Panc1 (cell line): ENCODE results near the gene SF3A2. TPM values are rescaled to one million over a fixed set of nuclear protein-coding genes. Genes with fewer than 3 reads are reported as not detected.
"Not testable (repeated sequence)": the region's sequence is repeated elsewhere in the genome, so short reads cannot be mapped to it uniquely, and the experiment has no call there.

Source experiments
- ATAC-seq: fragments of 200-7000 bp; cut with Tn5 transposase; 2 replicates; pipeline ENCODE4 v1.9.1; 2020; ENCODE audit warnings: mild to moderate bottlenecking, moderate library complexity
- BruUV-seq: library from RNA; stranded (reverse); fragments of 400-500 nt; replicated peaks from 2 replicates; lab custom pipeline; 2021; lab: Mats Ljungman, UMichigan
- CTCF ChIA-PET: fragments of 300-600 bp; sonication (Branson Sonifier 250); formaldehyde crosslinking; loops from one replicate; lab custom pipeline; 2022; ENCODE audit warnings: antibody characterized with exemption; lab: Charles Lee
- POLR2A ChIA-PET: fragments of 300-600 bp; sonication (Branson Sonifier 250); formaldehyde crosslinking; loops from one replicate; lab custom pipeline; 2022; ENCODE audit warnings: antibody characterized with exemption; lab: Charles Lee
- DNase-seq: peaks from one replicate; pipeline ENCODE4 v3.0.0-alpha.2; 2010; ENCODE audit warnings: low read depth, low spot score
- H3K27ac ChIP-seq: 2 replicates; pipeline ENCODE4 v1.5.1; 2011; ENCODE audit warnings: mild to moderate bottlenecking, low read length, inconsistent platforms
- H3K27me3 ChIP-seq: fragments of 200-500 bp; sonication (Bioruptor generic); 2 replicates; pipeline ENCODE4 v1.6.0; 2014; ENCODE audit warnings: low read length, inconsistent platforms; ENCODE audit not compliant: control insufficient read depth, insufficient read depth
- H3K36me3 ChIP-seq: fragments of 200-500 bp; sonication (Bioruptor generic); 2 replicates; pipeline ENCODE4 v1.5.1; 2014; ENCODE audit warnings: inconsistent platforms, mild to moderate bottlenecking, low read length, moderate library complexity; ENCODE audit not compliant: control insufficient read depth, insufficient read depth
- H3K4me1 ChIP-seq: 2 replicates; pipeline ENCODE4 v1.5.1; 2011; ENCODE audit warnings: inconsistent platforms, mild to moderate bottlenecking, low read length, moderate library complexity; ENCODE audit not compliant: control insufficient read depth, insufficient read depth
- H3K4me3 ChIP-seq, 2 experiments: 2 replicates each; pipeline ENCODE4 v1.5.1; 2011 to 2012; ENCODE audit warnings: low read depth in 2 of 2, low read length in 2 of 2, mild to moderate bottlenecking in 2 of 2, inconsistent platforms in 1 of 2, moderate library complexity in 1 of 2
- H3K9me3 ChIP-seq: fragments of 200-500 bp; sonication (Bioruptor generic); 2 replicates; pipeline ENCODE4 v1.5.1; 2014; ENCODE audit warnings: low read depth, mild to moderate bottlenecking, inconsistent platforms, low read length, moderate library complexity; ENCODE audit not compliant: control insufficient read depth, insufficient read depth
- POLR2AphosphoS5 ChIP-seq: IDR thresholded peaks from 2 replicates; pipeline ENCODE4 v1.6.1; 2012; ENCODE audit warnings: mild to moderate bottlenecking, low read depth, low read length, moderate library complexity
- SIN3A ChIP-seq: IDR thresholded peaks from 2 replicates; pipeline ENCODE4 v1.6.1; 2012; ENCODE audit warnings: low read depth, mild to moderate bottlenecking, low read length, moderate library complexity, borderline replicate concordance; ENCODE audit not compliant: insufficient read depth
- TCF7L2 ChIP-seq: IDR thresholded peaks from 2 replicates; pipeline ENCODE4 v1.6.1; 2011; ENCODE audit warnings: mild to moderate bottlenecking, low read depth, low read length, inconsistent platforms
- in situ Hi-C: cut with HindIII; loops from 2 replicates; pipeline ENCODE4 v1.10.0; 2016; ENCODE audit warnings: low sequenced_read_pairs, low pct_unique_long_range_greater_than_20kb
- intact Hi-C: fragments of 100-400 bp; cut with micrococcal nuclease; formaldehyde crosslinking; loops from one replicate; pipeline ENCODE4 v1.10.0; 2022; ENCODE audit not compliant: unreplicated experiment
- total RNA-seq: library from RNA; stranded (reverse); gene quantifications from one replicate; pipeline ENCODE4 v1.2.1, GENCODE V29; 2021; ENCODE audit not compliant: unreplicated experiment
- TF ChIP-seq, protein P1 (sequence below), 2 experiments: IDR thresholded peaks; 2 replicates each; pipeline ENCODE4 v1.6.1; 2011 to 2012; ENCODE audit warnings: low read depth in 2 of 2, control low read depth in 1 of 2, low read length in 1 of 2, mild to moderate bottlenecking in 1 of 2, moderate library complexity in 1 of 2; ENCODE audit not compliant: insufficient read depth in 1 of 2
- TF ChIP-seq, protein P2 (sequence below): fragments of 450-650 bp; IDR thresholded peaks from 2 replicates; pipeline ENCODE4 v1.5.1; 2017; ENCODE audit warnings: mild to moderate bottlenecking

Gene SF3A2
- total RNA-seq, 1 experiment from 2014 or later: 103 TPM

DNA sequence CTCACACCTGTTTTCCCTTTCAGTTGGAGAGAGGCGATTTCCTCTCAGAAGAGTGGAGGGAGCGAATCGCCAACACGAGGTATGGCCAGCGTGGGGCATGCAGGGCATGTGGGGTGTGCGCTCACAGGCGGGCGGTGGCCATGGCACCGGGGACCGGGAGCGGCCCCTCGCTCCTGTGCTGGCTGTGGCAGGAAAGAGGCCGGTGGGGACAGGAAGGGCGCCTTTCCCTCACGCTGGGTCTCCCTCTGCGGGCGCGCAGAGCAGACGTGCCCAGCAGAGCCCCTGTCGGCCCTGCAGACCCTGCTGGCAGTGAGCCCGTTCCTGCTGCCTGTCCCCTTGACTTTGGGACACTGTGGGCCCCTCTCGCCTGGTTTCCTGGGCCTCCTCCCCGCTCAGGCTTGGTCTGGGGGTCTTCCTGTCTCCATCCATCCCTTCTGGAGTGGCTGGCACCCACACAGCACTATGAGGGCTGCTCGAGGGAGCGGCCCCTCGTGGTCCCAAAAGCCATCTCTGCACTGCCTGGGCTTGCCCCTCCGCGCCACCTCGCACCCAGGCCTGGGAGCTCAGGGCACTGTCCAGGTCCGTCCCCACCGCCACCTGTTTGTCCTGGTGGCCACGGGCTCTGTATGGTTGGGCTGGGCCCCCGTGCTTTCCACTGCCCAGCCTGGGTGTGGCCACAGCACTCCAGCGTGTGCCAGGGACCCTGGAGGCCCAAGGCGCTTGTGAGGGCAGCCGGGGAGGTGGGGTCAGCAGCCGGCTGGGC, 36.6 kb upstream of the SF3A2 start:
- Histone ChIP-seq H3K36me3 (no peaks in the 10 kb centered on the region), H3K27me3 (no peaks in the 10 kb centered on the region), H3K27ac (no peak overlapping the region), H3K4me1 (no peaks in the 10 kb centered on the region), H3K9me3 (no peaks in the 10 kb centered on the region), H3K4me3 (no peak overlapping the region)
- in situ Hi-C loops: no loop called here
- ChIA-PET CTCF (interaction anchor here (0.6 kb wide), 1 partner anchor 42 kb away, joined by 4 read pairs; no protein-coding TSS in a partner anchor), POLR2A (no interaction called here)
- BruUV-seq: no TSS peak
- no peak for ATAC-seq
- DNase-seq: no peak
- no peak for TF ChIP-seq POLR2AphosphoS5
- no peak for TF ChIP-seq TCF7L2
- TF ChIP-seq, protein P1, sequence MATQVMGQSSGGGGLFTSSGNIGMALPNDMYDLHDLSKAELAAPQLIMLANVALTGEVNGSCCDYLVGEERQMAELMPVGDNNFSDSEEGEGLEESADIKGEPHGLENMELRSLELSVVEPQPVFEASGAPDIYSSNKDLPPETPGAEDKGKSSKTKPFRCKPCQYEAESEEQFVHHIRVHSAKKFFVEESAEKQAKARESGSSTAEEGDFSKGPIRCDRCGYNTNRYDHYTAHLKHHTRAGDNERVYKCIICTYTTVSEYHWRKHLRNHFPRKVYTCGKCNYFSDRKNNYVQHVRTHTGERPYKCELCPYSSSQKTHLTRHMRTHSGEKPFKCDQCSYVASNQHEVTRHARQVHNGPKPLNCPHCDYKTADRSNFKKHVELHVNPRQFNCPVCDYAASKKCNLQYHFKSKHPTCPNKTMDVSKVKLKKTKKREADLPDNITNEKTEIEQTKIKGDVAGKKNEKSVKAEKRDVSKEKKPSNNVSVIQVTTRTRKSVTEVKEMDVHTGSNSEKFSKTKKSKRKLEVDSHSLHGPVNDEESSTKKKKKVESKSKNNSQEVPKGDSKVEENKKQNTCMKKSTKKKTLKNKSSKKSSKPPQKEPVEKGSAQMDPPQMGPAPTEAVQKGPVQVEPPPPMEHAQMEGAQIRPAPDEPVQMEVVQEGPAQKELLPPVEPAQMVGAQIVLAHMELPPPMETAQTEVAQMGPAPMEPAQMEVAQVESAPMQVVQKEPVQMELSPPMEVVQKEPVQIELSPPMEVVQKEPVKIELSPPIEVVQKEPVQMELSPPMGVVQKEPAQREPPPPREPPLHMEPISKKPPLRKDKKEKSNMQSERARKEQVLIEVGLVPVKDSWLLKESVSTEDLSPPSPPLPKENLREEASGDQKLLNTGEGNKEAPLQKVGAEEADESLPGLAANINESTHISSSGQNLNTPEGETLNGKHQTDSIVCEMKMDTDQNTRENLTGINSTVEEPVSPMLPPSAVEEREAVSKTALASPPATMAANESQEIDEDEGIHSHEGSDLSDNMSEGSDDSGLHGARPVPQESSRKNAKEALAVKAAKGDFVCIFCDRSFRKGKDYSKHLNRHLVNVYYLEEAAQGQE (IDR thresholded peaks at IDR 0.05; ENCODE audit: insufficient read depth in 1 of 2, low read depth in 2 of 2, low read length in 1 of 2): no peak
- intact Hi-C loops: no loop called here

DNA sequence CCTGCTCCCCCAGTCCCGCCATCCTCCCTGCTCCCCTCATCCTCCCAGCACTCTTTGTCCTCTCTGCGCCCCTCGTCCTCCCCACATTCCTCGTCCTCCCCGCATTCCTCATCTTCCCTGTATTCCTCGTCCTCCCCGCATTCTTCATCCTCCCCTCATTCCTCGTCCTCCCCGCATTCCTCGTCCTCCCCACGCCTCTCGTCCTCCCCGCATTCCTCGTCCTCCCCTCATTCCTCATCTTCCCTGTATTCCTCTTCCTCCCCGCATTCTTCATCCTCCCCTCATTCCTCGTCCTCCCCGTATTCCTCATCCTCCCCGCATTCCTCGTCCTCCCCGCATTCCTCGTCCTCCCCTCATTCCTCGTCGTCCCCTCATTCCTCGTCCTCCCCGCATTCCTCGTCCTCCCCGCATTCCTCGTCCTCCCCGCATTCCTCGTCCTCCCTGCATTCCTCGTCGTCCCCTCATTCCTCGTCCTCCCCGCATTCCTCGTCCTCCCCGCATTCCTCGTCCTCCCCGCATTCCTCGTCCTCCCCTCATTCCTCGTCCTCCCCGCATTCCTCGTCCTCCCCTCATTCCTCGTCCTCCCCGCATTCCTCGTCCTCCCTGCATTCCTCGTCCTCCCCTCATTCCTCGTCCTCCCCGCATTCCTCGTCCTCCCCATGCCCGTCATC, 35.9 kb upstream of the SF3A2 start:
- DNase-seq: not testable (repeated sequence)

DNA sequence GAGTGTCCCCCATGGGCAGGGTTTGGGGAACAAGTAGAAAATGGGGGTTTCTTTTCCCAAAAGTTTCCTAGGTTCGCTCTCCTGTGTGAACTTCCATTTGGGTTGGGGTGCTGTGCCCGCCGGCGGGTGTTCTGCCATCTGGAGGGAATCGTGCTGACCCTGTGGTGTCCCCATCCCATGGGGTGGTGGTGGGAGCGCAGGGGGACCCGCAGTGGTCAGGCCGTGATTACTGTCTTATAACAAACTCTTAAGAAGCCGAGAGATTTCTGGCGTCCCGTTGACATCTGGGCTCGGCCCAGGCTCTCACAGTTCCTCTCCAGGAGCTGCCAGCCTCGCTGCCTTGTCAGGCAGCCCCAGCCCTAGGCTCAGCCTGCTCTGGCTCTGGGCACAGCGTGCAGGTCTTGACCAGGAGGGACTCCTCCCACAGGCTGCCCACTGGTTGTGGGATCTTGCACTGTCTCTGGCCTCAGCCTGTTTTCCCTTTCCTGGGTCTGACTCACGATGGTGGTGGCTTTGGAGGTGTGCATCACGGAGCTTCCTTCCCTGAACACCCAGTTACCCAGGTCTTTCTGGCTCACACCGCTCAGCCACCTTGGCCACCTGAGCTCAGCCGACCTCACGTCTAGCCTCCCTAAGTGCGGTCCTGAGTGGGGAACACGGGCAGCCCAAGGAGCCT, 35.0 kb upstream of the SF3A2 start:
- CTCF ChIA-PET: no interaction called here
- peak; percentile 38; the same call in 1 of the 2 replicates for ATAC-seq
- TF ChIP-seq SIN3A: no peak
- TF ChIP-seq POLR2AphosphoS5: no peak
- TF ChIP-seq, protein P2, sequence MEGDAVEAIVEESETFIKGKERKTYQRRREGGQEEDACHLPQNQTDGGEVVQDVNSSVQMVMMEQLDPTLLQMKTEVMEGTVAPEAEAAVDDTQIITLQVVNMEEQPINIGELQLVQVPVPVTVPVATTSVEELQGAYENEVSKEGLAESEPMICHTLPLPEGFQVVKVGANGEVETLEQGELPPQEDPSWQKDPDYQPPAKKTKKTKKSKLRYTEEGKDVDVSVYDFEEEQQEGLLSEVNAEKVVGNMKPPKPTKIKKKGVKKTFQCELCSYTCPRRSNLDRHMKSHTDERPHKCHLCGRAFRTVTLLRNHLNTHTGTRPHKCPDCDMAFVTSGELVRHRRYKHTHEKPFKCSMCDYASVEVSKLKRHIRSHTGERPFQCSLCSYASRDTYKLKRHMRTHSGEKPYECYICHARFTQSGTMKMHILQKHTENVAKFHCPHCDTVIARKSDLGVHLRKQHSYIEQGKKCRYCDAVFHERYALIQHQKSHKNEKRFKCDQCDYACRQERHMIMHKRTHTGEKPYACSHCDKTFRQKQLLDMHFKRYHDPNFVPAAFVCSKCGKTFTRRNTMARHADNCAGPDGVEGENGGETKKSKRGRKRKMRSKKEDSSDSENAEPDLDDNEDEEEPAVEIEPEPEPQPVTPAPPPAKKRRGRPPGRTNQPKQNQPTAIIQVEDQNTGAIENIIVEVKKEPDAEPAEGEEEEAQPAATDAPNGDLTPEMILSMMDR: no peak
- no peak for TF ChIP-seq TCF7L2
- TF ChIP-seq, protein P1 (IDR thresholded peaks at IDR 0.05; ENCODE audit: insufficient read depth in 1 of 2, low read depth in 2 of 2, low read length in 1 of 2): no peak

More for the DNA sequence above, 35.9 kb upstream of the SF3A2 start:
- H3K9me3 ChIP-seq, ATAC-seq, in situ Hi-C loops, POLR2A ChIA-PET, CTCF ChIA-PET, H3K4me1 ChIP-seq, H3K27ac ChIP-seq, H3K36me3 ChIP-seq, intact Hi-C loops, BruUV-seq, H3K4me3 ChIP-seq, H3K27me3 ChIP-seq: not testable (repeated sequence)

More for the DNA sequence above, 35.0 kb upstream of the SF3A2 start:
- Histone ChIP-seq H3K36me3 (no peaks in the 10 kb centered on the region), H3K27me3 (no peaks in the 10 kb centered on the region), H3K4me1 (no peaks in the 10 kb centered on the region), H3K4me3 (no peak overlapping the region), H3K27ac (no peak overlapping the region), H3K9me3 (no peaks in the 10 kb centered on the region)
- no TSS peak for BruUV-seq
- POLR2A ChIA-PET: no interaction called here
- intact Hi-C loops: no loop called here
- DNase-seq: no peak
- in situ Hi-C loops: no loop called here
